HL-60 (cell line): ENCODE data around the gene DMD.

Experiments
- DNase-seq, 2 experiments: peaks; one replicate each; pipeline ENCODE4 v3.0.0-alpha.2; 2010 to 2020; ENCODE audit warnings: low read depth in 1 of 2, low spot score in 1 of 2
- H3K27ac ChIP-seq: fragments of 250-450 bp; sonication (Bioruptor Pico); replicated peaks from 2 replicates; pipeline ENCODE4 v1.5.1; 2020; ENCODE audit warnings: mild to moderate bottlenecking, moderate library complexity
- H3K27me3 ChIP-seq: fragments of 250-450 bp; sonication (Bioruptor Pico); 2 replicates; pipeline ENCODE4 v1.5.1; 2021; ENCODE audit warnings: mild to moderate bottlenecking, moderate library complexity; ENCODE audit not compliant: insufficient read depth, poor library complexity, severe bottlenecking
- H3K4me3 ChIP-seq: replicated peaks from 2 replicates; pipeline ENCODE4 v1.5.1; 2011; ENCODE audit warnings: mild to moderate bottlenecking, control low read depth, low read length; ENCODE audit not compliant: insufficient read depth
- CTCF ChIP-seq: IDR thresholded peaks from one replicate; pipeline ENCODE4 v1.5.1; 2011; ENCODE audit warnings: low read length, control low read depth, inconsistent platforms; ENCODE audit not compliant: insufficient read depth
- GABPA ChIP-seq: IDR thresholded peaks from 2 replicates; pipeline ENCODE4 v1.6.1; 2012; ENCODE audit warnings: low read depth
- POLR2AphosphoS5 ChIP-seq: IDR thresholded peaks from 2 replicates; pipeline ENCODE4 v1.6.1; 2012; ENCODE audit warnings: low read depth
- REST ChIP-seq: IDR thresholded peaks from 2 replicates; pipeline ENCODE4 v1.6.1; 2012; ENCODE audit warnings: low read depth; ENCODE audit not compliant: insufficient replicate concordance
- SPI1 ChIP-seq: IDR thresholded peaks from 2 replicates; pipeline ENCODE4 v1.6.1; 2012; ENCODE audit warnings: low read depth, mild to moderate bottlenecking, borderline replicate concordance

Gene DMD

GRCh38 chrX:31298916-31299315, 1912.4 kb downstream of the DMD start:
- Histone ChIP-seq H3K27ac (no peak overlapping the region), H3K27me3 (no peaks in the 10 kb centered on the region), H3K4me3 (no peak overlapping the region)
- DNase-seq: no peak
- TF ChIP-seq REST (no peak), GABPA (no peak), POLR2AphosphoS5 (no peak), SPI1 (no peak), CTCF (no peak)

GRCh38 chrX:31297881-31298280, 1913.5 kb downstream of the DMD start:
- Histone ChIP-seq H3K27me3 (no peaks in the 10 kb centered on the region), H3K27ac (no peak overlapping the region), H3K4me3 (no peak overlapping the region)
- TF ChIP-seq CTCF: no peak
- no peak for TF ChIP-seq REST
- no peak for TF ChIP-seq SPI1
- TF ChIP-seq POLR2AphosphoS5: no peak
- no peak for TF ChIP-seq GABPA
- DNase-seq: no peak

DNA sequence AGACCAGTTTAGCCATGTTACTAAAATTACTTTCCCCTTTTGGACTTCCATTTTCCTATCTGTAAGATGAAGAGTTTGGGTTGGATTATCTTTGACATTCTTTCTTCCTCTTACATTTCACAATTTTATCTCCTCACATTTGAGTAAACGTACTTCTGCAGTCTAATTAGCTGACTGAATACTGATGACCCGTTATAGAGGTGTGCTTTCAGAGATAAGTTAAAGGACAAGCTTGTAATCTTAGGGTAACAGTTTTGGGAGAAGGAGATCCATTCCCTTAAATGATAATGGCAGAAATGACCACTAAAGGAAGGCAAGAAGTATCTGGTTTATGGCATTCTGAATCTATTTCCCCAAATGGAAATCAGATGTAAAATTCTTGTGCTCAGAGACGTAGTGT, 1916.9 kb downstream of the DMD start:
- Histone ChIP-seq H3K27ac (no peak overlapping the region), H3K27me3 (no peaks in the 10 kb centered on the region), H3K4me3 (no peak overlapping the region)
- no peak for DNase-seq
- TF ChIP-seq GABPA (no peak), CTCF (no peak), REST (no peak), POLR2AphosphoS5 (no peak), SPI1 (no peak)
